ENCODE measurements around the gene SULT2A1.

SULT2A1 gene

GRCh38 chr19:47896019-47896418 is 9.9 kb upstream of the SULT2A1 start:
- no peak for TF ChIP-seq CTCF (IDR thresholded peaks at IDR 0.05; ENCODE audit: control insufficient read depth, insufficient read depth, low read depth, low read length, missing control alignments)
- no peak for DNase-seq (ENCODE audit: low read depth)
- no peak overlapping the region for H3K4me3 ChIP-seq (ENCODE audit: control insufficient read depth, low read depth, low read length)

- no peak overlapping the region for H3K4me3 ChIP-seq (ENCODE audit: control insufficient read depth, low read depth, low read length)
- DNase-seq (ENCODE audit: low read depth): no peak
- TF ChIP-seq CTCF (IDR thresholded peaks at IDR 0.05; ENCODE audit: control insufficient read depth, insufficient read depth, low read depth, low read length, missing control alignments): no peak
These were observed 9.2 kb upstream of the SULT2A1 start for GRCh38 chr19:47895165-47895782.

GRCh38 chr19:47891923-47892666 is 6.0 kb upstream of the SULT2A1 start:
- DNase-seq (ENCODE audit: low read depth): no peak
- TF ChIP-seq CTCF (IDR thresholded peaks at IDR 0.05; ENCODE audit: control insufficient read depth, insufficient read depth, low read depth, low read length, missing control alignments): no peak
- no peak overlapping the region for H3K4me3 ChIP-seq (ENCODE audit: control insufficient read depth, low read depth, low read length)

- DNase-seq (ENCODE audit: low read depth): no peak
- H3K4me3 ChIP-seq (ENCODE audit: control insufficient read depth, low read depth, low read length): no peak overlapping the region
- no peak for TF ChIP-seq CTCF (IDR thresholded peaks at IDR 0.05; ENCODE audit: control insufficient read depth, insufficient read depth, low read depth, low read length, missing control alignments)
These were observed 5.5 kb upstream of the SULT2A1 start for GRCh38 chr19:47891622-47891922.

GRCh38 chr19:47890865-47891621 is 4.9 kb upstream of the SULT2A1 start:
- H3K4me3 ChIP-seq (ENCODE audit: control insufficient read depth, low read depth, low read length): no peak overlapping the region
- no peak for DNase-seq (ENCODE audit: low read depth)
- no peak for TF ChIP-seq CTCF (IDR thresholded peaks at IDR 0.05; ENCODE audit: control insufficient read depth, insufficient read depth, low read depth, low read length, missing control alignments)

GRCh38 chr19:47885067-47885463 is 1.1 kb downstream of the SULT2A1 start:
- no peak for DNase-seq (ENCODE audit: low read depth)
- TF ChIP-seq CTCF (IDR thresholded peaks at IDR 0.05; ENCODE audit: control insufficient read depth, insufficient read depth, low read depth, low read length, missing control alignments): no peak
- no peak overlapping the region for H3K4me3 ChIP-seq (ENCODE audit: control insufficient read depth, low read depth, low read length)
